ENCODE results near the gene P2RY1. TPM values are rescaled to one million over a fixed set of nuclear protein-coding genes. Genes with fewer than 3 reads are reported as not detected.

The P2RY1 gene
- total RNA-seq, 1 donor: 0.36 TPM

GRCh38 chr3:152832046-152832445, 2.9 kb upstream of the P2RY1 start:
- Histone ChIP-seq H3K27me3 (ENCODE audit: insufficient read depth, low read length) (peaks cover 23% of the 10 kb centered on the region), H2AFZ (ENCODE audit: low read length) (no peak overlapping the region), H3K4me1 (ENCODE audit: insufficient read depth, low read length) (peaks cover 7% of the 10 kb centered on the region), H3K27ac (ENCODE audit: low read depth, low read length) (no peak overlapping the region), H4K20me1 (ENCODE audit: insufficient read depth, low read length) (no peaks in the 10 kb centered on the region), H3K4me3 (ENCODE audit: insufficient read depth, low read length) (no peak overlapping the region), H3K79me2 (ENCODE audit: insufficient read depth, low read length) (no peaks in the 10 kb centered on the region), H3K9me3 (ENCODE audit: low read depth, low read length) (no peaks in the 10 kb centered on the region), H3K4me2 (ENCODE audit: insufficient read depth, low read length) (no peak overlapping the region), H3K36me3 (ENCODE audit: insufficient read depth, low read length) (no peaks in the 10 kb centered on the region)
- no peak for DNase-seq (ENCODE audit: insufficient read length, low spot score, missing footprints)
- TF ChIP-seq, protein P1, sequence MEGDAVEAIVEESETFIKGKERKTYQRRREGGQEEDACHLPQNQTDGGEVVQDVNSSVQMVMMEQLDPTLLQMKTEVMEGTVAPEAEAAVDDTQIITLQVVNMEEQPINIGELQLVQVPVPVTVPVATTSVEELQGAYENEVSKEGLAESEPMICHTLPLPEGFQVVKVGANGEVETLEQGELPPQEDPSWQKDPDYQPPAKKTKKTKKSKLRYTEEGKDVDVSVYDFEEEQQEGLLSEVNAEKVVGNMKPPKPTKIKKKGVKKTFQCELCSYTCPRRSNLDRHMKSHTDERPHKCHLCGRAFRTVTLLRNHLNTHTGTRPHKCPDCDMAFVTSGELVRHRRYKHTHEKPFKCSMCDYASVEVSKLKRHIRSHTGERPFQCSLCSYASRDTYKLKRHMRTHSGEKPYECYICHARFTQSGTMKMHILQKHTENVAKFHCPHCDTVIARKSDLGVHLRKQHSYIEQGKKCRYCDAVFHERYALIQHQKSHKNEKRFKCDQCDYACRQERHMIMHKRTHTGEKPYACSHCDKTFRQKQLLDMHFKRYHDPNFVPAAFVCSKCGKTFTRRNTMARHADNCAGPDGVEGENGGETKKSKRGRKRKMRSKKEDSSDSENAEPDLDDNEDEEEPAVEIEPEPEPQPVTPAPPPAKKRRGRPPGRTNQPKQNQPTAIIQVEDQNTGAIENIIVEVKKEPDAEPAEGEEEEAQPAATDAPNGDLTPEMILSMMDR (IDR thresholded peaks at IDR 0.05; ENCODE audit: extremely low read depth, low read depth, low read length): no peak

DNA sequence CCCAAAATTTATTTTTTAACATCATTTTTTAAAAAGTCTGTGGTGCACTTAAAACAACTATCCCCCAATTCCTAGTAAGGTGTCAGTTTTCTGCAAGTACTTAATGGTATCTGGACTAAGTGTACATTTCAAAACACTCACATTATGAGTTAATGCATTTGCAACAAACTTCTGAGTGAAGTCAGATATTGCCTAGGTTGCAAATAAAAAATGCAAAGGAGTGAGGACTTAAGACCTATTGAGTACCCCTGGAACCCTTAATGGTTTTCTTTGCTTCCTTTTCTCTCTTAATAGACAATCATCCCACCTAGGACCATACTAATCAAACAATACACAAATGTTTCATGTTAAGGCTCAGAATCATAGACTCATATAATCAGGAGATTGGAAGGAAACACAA, 1.8 kb upstream of the P2RY1 start:
- H3K9me3 ChIP-seq (ENCODE audit: low read depth, low read length): no peaks in the 10 kb centered on the region
- no peak overlapping the region for H3K4me2 ChIP-seq (ENCODE audit: insufficient read depth, low read length)
- H3K36me3 ChIP-seq (ENCODE audit: insufficient read depth, low read length): no peaks in the 10 kb centered on the region
- H4K20me1 ChIP-seq (ENCODE audit: insufficient read depth, low read length): no peaks in the 10 kb centered on the region
- no peak for DNase-seq (ENCODE audit: insufficient read length, low spot score, missing footprints)
- TF ChIP-seq, protein P1 (IDR thresholded peaks at IDR 0.05; ENCODE audit: extremely low read depth, low read depth, low read length): no peak
- peaks cover 7% of the 10 kb centered on the region for H3K4me1 ChIP-seq (ENCODE audit: insufficient read depth, low read length)
- H3K4me3 ChIP-seq (ENCODE audit: insufficient read depth, low read length): no peak overlapping the region
- no peak overlapping the region for H3K27ac ChIP-seq (ENCODE audit: low read depth, low read length)
- peaks cover 30% of the 10 kb centered on the region for H3K27me3 ChIP-seq (ENCODE audit: insufficient read depth, low read length)
- H2AFZ ChIP-seq (ENCODE audit: low read length): no peak overlapping the region
- no peaks in the 10 kb centered on the region for H3K79me2 ChIP-seq (ENCODE audit: insufficient read depth, low read length)

DNA sequence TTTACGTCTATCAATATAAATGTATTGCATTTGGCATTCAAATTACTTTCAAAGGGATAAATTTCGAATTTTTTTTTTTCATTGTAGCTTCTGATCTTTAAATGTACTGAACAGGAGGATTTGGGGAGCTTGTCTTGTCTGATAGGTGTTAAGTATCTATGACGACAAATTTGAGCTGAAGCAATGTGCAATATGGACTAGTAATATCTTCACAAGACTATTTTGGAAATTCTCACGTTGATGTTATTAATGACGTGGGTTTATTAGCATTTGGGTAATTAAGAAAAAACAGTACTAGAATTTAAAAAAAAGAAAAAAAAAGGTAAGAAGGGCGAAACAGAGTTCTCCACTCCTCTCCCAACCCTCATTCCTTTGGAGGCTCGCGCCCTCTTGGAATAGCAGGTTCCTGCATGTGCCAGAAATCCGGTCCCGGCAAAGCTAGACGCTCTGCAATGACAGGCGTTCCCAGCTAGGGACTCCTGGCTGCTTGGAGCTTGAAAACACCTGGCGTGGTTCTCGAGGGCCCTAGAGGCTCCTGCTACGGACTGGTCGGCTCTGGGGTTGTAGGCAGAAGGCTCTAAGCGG, 648 bp upstream of the P2RY1 start:
- Histone ChIP-seq H3K79me2 (ENCODE audit: insufficient read depth, low read length) (no peaks in the 10 kb centered on the region), H3K4me2 (ENCODE audit: insufficient read depth, low read length) (peak overlapping the region; percentile 79), H3K4me1 (ENCODE audit: insufficient read depth, low read length) (peaks cover 7% of the 10 kb centered on the region), H2AFZ (ENCODE audit: low read length) (peak overlapping the region; percentile 93), H4K20me1 (ENCODE audit: insufficient read depth, low read length) (no peaks in the 10 kb centered on the region), H3K27ac (ENCODE audit: low read depth, low read length) (no peak overlapping the region), H3K9me3 (ENCODE audit: low read depth, low read length) (no peaks in the 10 kb centered on the region), H3K36me3 (ENCODE audit: insufficient read depth, low read length) (no peaks in the 10 kb centered on the region), H3K27me3 (ENCODE audit: insufficient read depth, low read length) (peaks cover 39% of the 10 kb centered on the region), H3K4me3 (ENCODE audit: insufficient read depth, low read length) (peak overlapping the region; percentile 66)
- no peak for DNase-seq (ENCODE audit: insufficient read length, low spot score, missing footprints)
- TF ChIP-seq, protein P1 (IDR thresholded peaks at IDR 0.05; ENCODE audit: extremely low read depth, low read depth, low read length): no peak

DNA sequence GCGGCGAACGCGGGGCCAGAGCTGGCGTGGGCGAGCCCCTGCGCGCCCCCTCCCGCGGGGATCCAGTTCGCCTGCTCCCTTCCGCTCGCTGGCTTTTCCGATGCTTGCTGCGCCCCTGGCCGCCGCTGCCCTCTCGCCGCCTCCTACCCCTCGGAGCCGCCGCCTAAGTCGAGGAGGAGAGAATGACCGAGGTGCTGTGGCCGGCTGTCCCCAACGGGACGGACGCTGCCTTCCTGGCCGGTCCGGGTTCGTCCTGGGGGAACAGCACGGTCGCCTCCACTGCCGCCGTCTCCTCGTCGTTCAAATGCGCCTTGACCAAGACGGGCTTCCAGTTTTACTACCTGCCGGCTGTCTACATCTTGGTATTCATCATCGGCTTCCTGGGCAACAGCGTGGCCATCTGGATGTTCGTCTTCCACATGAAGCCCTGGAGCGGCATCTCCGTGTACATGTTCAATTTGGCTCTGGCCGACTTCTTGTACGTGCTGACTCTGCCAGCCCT, 721 bp downstream of the P2RY1 start:
- H3K4me2 ChIP-seq (ENCODE audit: insufficient read depth, low read length): peak overlapping the region; percentile 79

More for the DNA sequence above, 721 bp downstream of the P2RY1 start:
- H3K27me3 ChIP-seq (ENCODE audit: insufficient read depth, low read length): peaks cover 45% of the 10 kb centered on the region
- no peak for DNase-seq (ENCODE audit: insufficient read length, low spot score, missing footprints)
- TF ChIP-seq, protein P1 (IDR thresholded peaks at IDR 0.05; ENCODE audit: extremely low read depth, low read depth, low read length): no peak
- no peaks in the 10 kb centered on the region for H3K36me3 ChIP-seq (ENCODE audit: insufficient read depth, low read length)
- no peaks in the 10 kb centered on the region for H3K9me3 ChIP-seq (ENCODE audit: low read depth, low read length)
- no peaks in the 10 kb centered on the region for H4K20me1 ChIP-seq (ENCODE audit: insufficient read depth, low read length)
- H3K4me3 ChIP-seq (ENCODE audit: insufficient read depth, low read length): peak overlapping the region; percentile 66
- H3K27ac ChIP-seq (ENCODE audit: low read depth, low read length): no peak overlapping the region
- peak overlapping the region; percentile 93 for H2AFZ ChIP-seq (ENCODE audit: low read length)
- peaks cover 7% of the 10 kb centered on the region for H3K4me1 ChIP-seq (ENCODE audit: insufficient read depth, low read length)
- H3K79me2 ChIP-seq (ENCODE audit: insufficient read depth, low read length): no peaks in the 10 kb centered on the region

Data from osteoblast (primary cell).